Astrocyte of the hippocampus (primary cell): Measurements from ENCODE around the gene BSG.
"Not testable (repeated sequence)": the region's sequence is repeated elsewhere in the genome, so short reads cannot be mapped to it uniquely, and the experiment has no call there.

Experiments
- DNase-seq: peaks from one replicate; pipeline ENCODE4 v3.0.0; 2011; ENCODE audit warnings: low read depth, low spot score

BSG gene

GRCh38 chr19:620166-620862 is 47.9 kb downstream of the BSG start:
- no peak for DNase-seq

- DNase-seq: not testable (repeated sequence)
Measured at GRCh38 chr19:621191-621590, 48.8 kb downstream of the BSG start.

DNA sequence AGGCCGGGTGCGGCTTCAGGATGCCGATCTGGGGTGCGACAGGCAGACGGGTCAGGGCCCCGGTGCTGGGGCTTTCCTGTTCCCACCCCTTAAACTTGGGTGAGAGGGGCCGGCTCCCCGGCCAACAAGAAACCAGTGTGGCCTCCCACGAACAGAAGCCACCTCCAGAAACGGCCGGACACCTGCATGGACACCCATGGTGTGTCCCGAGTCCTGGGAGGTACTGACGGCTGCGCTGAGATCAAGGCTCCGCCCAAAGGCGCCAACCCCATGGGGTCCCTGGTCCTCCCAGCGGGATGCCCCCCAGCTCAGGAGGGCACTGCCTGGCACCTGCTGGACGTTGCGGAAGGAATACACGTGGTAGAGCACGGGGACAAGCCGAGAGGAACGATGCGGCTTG is 49.4 kb downstream of the BSG start:
- DNase-seq: no peak

- no peak for DNase-seq
Measured at GRCh38 chr19:622666-623065, 50.3 kb downstream of the BSG start.

- DNase-seq: no peak
Measured at GRCh38 chr19:623175-623916, 51.0 kb downstream of the BSG start.

DNA sequence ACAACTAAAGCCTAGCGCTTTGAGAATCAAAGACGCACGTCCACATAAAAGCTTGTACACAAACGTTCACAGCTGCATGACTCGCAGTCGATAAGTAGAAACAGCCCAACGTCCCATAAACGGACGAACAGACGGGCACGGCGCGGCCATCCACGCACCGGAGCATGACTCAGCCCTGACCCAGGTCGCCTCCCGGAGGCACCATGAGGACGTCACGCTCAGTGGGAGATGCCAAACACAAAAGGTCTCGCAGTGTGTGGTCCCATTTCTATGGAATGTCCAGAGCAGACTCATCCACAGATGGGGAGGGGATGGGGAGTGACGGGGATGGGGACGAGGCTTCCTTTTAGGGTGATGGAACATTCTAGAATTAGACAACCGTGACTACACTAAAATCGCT is 51.6 kb downstream of the BSG start:
- peak; percentile 96 for DNase-seq

GRCh38 chr19:624433-625109 is 52.2 kb downstream of the BSG start:
- no peak for DNase-seq

GRCh38 chr19:625257-625656 is 52.9 kb downstream of the BSG start:
- DNase-seq: no peak

- not testable (repeated sequence) for DNase-seq
Measured at GRCh38 chr19:626566-626965, 54.2 kb downstream of the BSG start.

DNA sequence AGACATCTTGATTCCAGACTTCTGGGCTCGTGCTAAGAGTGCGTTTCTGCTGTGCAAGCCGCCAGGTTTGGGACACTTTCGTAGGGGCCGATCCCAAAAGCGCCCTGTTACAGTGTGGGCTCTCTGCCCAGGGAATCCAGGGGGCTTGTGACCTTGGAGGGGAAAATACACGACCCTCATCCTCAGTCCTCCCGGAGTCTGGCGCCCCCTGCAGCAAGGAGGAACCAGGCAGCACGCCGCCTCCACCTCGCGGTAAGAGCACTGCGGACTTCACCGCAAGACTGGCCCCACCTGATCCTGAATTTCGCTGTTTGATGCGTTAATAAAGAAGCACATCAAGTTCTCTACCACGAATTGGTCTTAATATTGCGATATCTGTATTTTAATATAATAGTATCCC is 55.8 kb downstream of the BSG start:
- no peak for DNase-seq

DNA sequence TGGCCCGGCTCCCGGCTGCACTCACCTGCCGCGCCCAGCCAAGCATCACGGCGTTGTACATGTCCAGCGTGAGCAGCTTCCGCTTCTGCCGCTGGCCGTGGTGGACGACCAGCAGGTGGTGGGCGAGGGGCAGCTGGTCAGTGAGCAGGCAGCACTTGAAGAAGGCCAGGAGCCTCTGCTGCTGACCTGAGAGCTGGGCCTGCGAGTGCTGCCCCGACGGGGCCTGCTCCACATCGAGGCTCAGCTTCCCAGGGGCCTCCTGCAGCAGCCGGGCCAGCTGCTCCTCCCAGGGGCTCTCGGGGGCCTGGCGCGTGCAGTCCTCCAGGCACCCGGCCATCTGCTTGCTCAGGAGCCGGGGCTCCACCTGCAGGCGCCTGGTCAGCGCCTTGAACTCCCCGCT is 57.1 kb downstream of the BSG start:
- DNase-seq: not testable (repeated sequence)

DNA sequence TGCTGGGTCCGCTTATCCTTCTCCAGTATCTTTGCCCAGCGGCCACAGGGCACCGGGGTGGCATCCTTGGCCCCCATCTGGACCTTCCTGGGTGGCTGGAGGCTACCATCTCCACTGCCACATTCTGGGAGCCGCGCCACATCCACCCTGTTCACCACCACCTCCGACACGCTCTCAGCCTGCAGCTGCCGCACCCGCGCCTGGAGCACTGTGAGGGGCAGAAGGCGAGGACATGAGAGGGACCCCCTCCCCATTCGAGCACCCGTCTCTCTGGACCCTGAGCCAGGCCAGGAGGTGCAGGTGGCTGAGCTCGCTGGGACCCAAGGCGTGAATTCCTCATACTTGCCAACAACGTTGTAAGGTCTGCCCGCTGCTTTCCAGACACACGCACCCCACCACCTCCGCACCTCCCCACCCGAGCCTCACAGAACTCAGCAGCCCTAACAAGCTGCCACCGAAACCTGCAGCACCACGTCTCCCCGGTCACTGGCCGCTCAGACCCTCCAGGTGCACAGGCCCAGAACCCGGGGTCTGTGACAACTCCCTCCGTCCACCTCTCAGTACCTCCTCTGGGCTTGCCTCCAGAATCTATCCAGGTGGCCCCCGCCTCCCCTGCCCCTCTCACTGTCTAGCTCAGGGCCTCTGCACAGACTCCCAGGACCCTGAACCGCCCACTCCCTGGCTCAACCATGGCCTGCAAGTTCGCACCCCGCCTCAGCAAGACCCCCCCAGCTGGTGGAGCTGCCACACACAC is 57.7 kb downstream of the BSG start:
- no peak for DNase-seq

DNA sequence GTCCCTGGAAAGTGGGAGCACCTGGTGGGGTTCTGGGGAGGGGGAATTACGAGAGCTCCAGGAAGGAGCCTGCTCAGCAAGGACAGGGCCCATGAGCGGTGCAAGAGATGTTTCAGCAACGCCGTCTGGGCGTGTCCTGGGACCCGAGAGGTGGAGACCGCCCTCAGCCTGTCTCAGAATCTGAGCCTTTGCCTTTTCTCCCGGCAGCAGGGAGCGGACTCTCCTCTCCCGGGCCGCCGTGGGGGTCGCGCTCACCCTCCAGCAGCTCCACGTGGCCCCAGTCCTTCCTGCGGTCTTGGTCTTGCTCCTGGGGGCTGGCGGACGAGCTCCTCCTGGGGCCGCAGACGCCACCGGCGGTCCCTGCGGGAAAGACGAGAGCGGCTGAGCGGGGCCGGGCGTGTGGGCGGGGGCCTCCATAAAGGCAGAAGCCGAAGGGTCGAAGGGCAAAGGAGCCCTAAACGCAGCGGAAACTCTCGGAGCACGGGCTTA is 60.2 kb downstream of the BSG start:
- DNase-seq: peak; percentile 71
